Cerebellar cortex (tissue), 1 donor: ENCODE results near the gene ESR1.
"Not testable (repeated sequence)": the region's sequence is repeated elsewhere in the genome, so short reads cannot be mapped to it uniquely, and the experiment has no call there.

Experiments
- DNase-seq: peaks from one replicate; pipeline ENCODE4 v3.0.0-alpha.2; 2015; ENCODE audit warnings: low spot score

ESR1 gene

GRCh38 chr6:151899221-151899620 is 91.7 kb downstream of the ESR1 start:
- DNase-seq: not testable (repeated sequence)

GRCh38 chr6:151899796-151900195 is 92.3 kb downstream of the ESR1 start:
- DNase-seq: not testable (repeated sequence)

- DNase-seq: no peak
Observed at GRCh38 chr6:151900256-151900655, 92.8 kb downstream of the ESR1 start.

DNA sequence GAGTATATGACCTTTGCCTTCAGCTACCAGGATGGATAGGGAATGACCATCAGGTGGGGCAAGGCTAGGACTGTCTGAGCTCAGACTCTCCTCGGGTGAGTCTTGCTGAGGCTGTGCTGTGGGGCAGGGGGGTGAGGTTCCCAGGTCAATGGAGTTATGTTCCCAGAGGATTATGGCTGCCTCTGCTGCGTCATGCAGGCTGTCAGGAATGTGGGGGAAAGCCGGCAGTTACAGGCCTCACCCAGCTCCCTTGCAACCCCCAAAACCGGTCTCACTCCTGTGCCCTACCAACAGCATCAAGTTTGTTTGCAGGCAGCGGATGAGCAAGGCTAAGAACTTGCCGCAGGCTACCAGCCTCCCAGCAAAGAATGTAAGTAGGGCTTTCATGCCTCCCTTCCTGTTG is 93.5 kb downstream of the ESR1 start:
- DNase-seq: no peak

DNA sequence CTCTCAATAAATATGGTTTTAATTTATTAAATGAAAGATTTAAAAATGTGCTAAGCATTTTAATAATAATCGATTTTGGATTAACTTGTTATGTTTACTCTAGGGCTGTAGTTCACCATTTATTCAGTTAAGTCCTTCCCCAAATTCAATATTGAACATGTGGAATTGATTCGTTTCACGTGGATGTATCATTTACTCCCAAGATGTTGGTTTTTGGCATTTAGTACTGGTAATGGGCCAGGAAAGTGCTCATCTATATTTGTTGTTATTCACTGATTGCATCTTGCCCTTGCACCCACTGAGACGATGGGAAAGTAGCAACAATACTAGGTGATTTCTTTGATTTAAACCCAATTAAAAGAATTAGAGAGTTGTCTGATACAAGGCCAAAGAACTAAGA is 97.1 kb downstream of the ESR1 start:
- no peak for DNase-seq

DNA sequence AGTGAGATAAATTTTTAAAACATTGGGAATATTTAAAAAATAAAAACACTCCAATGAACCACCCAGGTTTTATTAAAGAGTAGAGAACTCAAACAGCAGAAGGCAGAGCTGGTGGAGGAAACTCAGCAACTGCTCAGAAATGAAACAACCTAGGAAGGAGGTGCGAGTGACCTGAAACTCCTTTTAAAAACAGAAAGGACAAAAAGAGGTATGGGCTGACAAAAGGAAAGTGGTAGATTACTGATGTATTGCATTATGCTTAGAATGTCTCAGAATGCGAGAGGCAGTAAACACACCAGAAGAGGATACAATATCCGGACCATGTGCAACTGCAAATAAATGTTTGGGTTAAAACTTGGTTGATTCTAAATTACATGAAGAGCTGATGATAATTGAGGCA is 97.6 kb downstream of the ESR1 start:
- no peak for DNase-seq

- DNase-seq: no peak
Observed at GRCh38 chr6:151905854-151906253, 98.4 kb downstream of the ESR1 start.

GRCh38 chr6:151911401-151911800 is 103.9 kb downstream of the ESR1 start:
- DNase-seq: no peak

- DNase-seq: no peak
Observed at GRCh38 chr6:151914484-151914883, 107.0 kb downstream of the ESR1 start.

- no peak for DNase-seq
Observed at GRCh38 chr6:151916075-151916474, 108.6 kb downstream of the ESR1 start.

DNA sequence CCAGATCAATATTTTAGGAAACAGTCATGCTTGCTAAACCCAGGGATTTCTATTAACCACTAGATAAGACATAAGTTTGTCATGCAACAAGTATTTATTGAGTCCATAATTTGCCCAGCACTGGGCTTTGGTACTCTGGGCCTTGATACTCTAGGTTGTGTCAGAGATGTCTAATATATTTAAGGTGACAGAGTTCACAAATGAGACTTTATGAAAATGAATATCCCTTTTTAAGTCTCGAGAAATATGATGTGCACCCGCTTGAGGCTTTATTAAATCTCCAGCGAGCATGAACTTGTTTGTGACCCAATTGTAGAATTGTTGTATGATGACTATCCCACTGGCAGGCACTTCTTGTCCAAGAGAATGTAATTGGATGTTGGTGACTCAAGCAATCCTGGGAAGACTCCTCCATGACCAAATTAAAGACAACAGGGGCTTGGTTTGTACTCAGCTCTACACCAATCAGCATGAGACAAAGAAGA is 109.2 kb downstream of the ESR1 start:
- DNase-seq: no peak

- no peak for DNase-seq
Observed at GRCh38 chr6:151917531-151918329, 110.2 kb downstream of the ESR1 start.

DNA sequence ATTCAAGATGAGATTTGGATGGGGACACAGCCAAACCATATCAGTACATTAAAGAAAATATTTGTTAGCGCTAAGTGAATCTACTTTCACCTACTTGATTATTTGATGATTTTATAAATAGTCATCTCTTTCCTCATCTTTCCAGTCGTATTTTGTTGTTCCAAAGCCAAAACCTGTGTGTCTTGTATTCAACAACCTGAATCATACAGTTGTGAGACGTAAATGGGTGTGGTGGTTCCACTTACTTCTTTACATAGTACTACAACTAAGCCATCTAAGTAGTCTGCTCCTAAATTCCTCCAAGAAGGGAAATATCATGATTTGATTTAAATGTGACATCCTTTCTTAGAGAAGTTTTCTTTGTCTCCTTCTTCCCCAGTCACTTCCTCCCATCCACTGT is 132.8 kb downstream of the ESR1 start:
- no peak for DNase-seq

- DNase-seq: no peak
Observed at GRCh38 chr6:151948002-151948743, 140.7 kb downstream of the ESR1 start.

DNA sequence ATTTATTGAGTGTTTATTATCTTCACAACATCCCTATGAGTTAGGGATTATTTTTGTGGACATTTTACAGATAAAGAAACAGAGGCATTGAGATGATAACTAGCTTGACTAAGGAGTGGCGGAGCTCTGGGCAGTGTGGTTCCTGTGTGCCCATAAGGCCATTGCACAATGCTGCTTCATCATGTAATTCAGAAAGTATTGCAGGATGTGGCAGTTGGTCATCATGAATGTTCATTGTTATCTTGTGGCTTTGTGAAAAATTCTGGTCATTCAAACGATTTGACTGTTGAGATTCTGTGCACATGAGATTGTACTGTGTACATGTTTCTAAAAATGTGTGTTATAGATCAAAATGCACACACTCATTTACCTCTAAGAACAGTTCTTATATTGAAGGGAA is 150.8 kb downstream of the ESR1 start:
- DNase-seq: no peak

DNA sequence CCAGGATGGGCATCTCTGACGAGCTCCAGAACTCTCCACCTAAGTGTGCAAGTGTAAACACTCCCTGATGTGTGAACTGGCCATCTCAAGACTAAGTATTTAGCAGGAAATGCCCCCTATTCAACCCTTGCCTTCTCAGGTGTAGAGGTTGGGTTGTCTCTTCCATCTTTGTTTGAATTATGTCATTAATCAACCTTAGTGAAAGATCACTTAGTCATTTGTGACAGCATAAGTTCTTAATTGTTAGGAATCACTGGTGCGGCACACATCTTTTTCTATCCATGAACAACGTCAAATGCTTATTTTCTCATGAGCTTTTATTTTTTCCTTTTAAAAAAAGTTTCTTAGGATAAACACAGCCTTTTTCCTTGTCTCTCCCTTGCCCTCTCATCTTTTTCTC is 151.6 kb downstream of the ESR1 start:
- no peak for DNase-seq

- no peak for DNase-seq
Observed at GRCh38 chr6:151961809-151962208, 154.3 kb downstream of the ESR1 start.

DNA sequence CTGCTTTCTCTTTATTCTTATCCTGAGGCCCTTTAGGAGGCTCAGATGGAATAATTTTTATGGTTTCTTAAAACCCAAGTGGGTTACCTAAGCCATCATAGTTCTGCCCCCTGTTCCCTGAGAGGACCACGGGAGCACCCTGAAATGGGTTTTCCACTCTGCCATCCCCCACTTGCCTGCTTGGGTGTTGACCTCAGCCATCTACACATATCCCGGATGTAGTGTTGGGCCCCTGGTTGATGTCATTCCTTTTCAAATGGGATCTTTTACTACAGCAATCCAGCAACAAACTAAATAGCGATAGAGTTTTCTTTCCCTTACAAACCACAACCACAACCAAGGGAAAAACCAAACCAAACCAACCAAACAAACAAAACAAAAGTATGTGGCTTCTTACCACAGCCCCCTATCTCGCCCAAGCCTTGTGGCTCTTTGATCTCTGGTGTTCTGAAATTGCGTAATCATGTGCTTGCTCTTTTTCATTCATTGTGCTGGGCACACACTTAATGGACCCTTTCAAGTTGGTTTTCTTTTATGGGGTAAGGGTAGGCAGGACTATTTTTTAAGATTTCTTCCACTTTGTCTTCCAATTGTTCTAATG is 154.9 kb downstream of the ESR1 start:
- no peak for DNase-seq

GRCh38 chr6:151963001-151963400 is 155.5 kb downstream of the ESR1 start:
- no peak for DNase-seq

DNA sequence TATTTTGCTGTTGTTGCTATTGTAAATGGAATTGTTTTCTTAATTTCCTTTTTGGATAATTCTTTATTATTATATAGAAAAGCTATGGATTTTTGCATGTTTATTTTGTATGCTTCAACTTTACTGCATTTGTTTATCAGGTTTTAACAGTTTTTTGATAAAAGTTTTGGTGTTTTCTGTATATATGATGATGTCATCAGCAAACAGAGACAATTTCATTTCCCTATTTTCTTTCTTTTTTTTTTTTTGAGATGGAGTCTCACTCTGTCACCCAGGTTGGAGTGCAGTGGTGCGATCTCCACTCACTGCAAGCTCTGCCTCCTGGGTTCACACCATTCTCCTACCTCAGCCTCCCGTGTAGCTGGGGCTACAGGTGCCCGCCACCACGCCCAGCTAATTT is 156.9 kb downstream of the ESR1 start:
- not testable (repeated sequence) for DNase-seq

- no peak for DNase-seq
Observed at GRCh38 chr6:151974061-151974617, 166.7 kb downstream of the ESR1 start.

DNA sequence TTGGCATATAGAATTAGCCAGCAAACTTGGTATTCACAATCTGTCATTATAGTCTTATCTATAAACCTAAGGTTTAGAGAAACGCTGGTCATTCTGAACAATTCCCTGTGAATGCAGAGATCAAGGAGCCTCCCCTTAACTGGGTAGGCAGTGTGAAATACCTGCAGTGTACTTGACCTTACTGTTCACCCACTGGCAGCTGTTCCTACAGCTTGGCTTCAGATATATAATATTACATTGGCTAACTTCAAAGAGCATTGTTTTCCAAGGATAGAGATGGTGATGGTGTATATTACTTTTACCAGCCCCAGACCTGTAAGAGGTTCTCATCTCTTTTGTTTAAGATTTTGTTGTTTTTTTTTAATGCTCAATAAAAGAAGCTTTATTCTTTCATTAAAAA is 168.3 kb downstream of the ESR1 start:
- no peak for DNase-seq

- not testable (repeated sequence) for DNase-seq
Observed at GRCh38 chr6:151988199-151988598, 180.7 kb downstream of the ESR1 start.
